ENCODE measurements around the gene CDC6. TPM values are rescaled to one million over a fixed set of nuclear protein-coding genes. Genes with fewer than 3 reads are reported as not detected.

The CDC6 gene
- total RNA-seq, 4 donors from 2014 or later, result 0.54 to 2.2 (median 1.2) TPM; not detected in 1

DNA sequence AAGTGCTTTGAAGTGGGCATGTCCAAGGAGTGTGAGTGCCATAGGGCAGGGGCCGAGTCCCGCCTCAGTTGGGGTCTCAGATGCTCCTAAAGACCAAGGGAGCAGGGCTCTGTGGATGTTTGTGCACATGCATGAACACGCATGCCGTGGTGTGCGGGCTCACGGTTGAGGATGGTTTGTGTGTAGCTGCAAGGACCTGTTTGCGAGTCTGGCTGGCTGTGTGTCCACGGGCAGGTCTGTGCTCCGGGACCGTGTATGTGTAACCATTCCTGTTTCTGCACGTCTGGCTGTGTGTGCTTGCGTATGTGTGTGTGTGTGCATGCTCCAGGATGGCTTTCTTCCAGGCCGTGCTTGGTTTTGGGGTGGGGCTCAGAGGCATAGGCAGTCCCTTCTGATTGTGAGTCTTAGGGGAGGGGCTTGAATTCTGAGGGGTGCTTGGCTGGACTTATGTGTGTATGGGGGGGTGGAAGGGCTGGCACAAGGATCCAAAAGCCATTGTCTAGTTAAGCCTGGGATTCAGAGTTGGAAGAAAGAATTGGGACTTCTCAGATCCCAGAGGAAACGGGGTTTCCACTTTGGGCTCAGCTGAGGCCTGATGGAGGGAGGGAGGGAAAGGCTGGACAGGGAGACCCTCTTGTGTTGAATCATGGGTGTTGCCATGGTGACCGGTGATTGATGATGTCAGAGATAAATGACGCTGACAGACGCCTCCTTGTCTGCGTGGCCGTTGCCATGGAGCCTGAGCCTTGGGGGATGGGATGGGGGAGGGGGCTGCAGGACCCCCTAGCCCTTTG lies 62.4 kb downstream of the CDC6 start:
- peak overlapping the region in 3 of 4 donors; percentile 57 to 97 (median 95) for H3K27ac ChIP-seq
- TF ChIP-seq POLR2A (IDR thresholded peaks at IDR 0.05) (no peak), EP300 (IDR thresholded peaks at IDR 0.05) (no peak)
- 21 to 37% methylated on average over 3 to 10 of the region's 19 CpGs for WGBS, 2 donors (ENCODE audit: low coverage in 1 of 2)
- ATAC-seq, result no peak
- peaks cover 0 to 67% of the 10 kb centered on the region in 2 donors for H3K36me3 ChIP-seq
- no peaks in the 10 kb centered on the region for H3K9me3 ChIP-seq
- no peaks in the 10 kb centered on the region for H3K27me3 ChIP-seq
- no peak overlapping the region for H3K4me3 ChIP-seq
- H3K4me1 ChIP-seq, result peaks cover 16 to 93% (median 57%) of the 10 kb centered on the region in 3 donors

DNA sequence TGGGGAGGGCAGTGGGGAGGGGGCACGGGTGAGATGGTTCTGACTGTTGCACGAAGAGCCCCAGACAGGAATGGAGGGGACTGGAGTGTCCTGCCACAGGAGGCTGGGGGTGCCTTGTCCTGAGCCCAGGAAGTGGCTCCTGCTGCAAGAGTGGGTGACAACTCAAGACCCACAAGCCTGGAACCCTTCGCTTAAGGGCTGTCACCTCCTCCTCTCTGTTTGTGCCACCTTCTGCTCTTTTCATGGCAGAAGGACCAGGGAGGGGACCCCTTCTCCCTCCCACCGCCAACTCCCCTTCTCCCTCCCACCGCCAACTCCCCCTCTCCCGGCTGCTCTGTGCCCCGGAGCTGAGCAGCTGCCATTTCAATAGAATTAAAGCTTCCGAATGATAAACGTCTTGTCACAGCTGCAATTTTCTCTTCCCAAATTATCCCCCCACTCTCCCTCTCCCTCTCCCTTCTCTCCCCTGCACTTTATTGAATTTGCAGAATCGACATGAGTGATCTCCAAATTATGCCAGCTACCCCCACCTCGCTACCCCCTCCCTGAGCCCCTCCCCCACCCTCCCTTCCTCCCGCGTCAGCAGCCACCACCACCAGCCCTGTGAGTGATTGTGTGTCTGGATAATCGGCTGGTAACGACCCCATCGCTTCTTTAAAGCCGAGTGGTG lies 63.1 kb downstream of the CDC6 start:
- ATAC-seq, result no peak
- peak overlapping the region in 3 of 4 donors; percentile 57 to 97 (median 95) for H3K27ac ChIP-seq
- TF ChIP-seq EP300 (IDR thresholded peaks at IDR 0.05) (no peak), POLR2A (IDR thresholded peaks at IDR 0.05) (no peak), POLR2AphosphoS5 (IDR thresholded peaks at IDR 0.05) (no peak)
- TF ChIP-seq, protein P1, sequence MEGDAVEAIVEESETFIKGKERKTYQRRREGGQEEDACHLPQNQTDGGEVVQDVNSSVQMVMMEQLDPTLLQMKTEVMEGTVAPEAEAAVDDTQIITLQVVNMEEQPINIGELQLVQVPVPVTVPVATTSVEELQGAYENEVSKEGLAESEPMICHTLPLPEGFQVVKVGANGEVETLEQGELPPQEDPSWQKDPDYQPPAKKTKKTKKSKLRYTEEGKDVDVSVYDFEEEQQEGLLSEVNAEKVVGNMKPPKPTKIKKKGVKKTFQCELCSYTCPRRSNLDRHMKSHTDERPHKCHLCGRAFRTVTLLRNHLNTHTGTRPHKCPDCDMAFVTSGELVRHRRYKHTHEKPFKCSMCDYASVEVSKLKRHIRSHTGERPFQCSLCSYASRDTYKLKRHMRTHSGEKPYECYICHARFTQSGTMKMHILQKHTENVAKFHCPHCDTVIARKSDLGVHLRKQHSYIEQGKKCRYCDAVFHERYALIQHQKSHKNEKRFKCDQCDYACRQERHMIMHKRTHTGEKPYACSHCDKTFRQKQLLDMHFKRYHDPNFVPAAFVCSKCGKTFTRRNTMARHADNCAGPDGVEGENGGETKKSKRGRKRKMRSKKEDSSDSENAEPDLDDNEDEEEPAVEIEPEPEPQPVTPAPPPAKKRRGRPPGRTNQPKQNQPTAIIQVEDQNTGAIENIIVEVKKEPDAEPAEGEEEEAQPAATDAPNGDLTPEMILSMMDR (IDR thresholded peaks at IDR 0.05), result no peak
- no peaks in the 10 kb centered on the region for H3K27me3 ChIP-seq
- H3K4me1 ChIP-seq, result peaks cover 16 to 93% (median 60%) of the 10 kb centered on the region in 3 donors
- no peak overlapping the region for H3K4me3 ChIP-seq
- H3K9me3 ChIP-seq, result no peaks in the 10 kb centered on the region
- H3K36me3 ChIP-seq, result peaks cover 0 to 75% of the 10 kb centered on the region in 2 donors
- 51 to 59% methylated on average over 7 to 11 of the region's 17 CpGs for WGBS, 2 donors (ENCODE audit: low coverage in 1 of 2)

DNA sequence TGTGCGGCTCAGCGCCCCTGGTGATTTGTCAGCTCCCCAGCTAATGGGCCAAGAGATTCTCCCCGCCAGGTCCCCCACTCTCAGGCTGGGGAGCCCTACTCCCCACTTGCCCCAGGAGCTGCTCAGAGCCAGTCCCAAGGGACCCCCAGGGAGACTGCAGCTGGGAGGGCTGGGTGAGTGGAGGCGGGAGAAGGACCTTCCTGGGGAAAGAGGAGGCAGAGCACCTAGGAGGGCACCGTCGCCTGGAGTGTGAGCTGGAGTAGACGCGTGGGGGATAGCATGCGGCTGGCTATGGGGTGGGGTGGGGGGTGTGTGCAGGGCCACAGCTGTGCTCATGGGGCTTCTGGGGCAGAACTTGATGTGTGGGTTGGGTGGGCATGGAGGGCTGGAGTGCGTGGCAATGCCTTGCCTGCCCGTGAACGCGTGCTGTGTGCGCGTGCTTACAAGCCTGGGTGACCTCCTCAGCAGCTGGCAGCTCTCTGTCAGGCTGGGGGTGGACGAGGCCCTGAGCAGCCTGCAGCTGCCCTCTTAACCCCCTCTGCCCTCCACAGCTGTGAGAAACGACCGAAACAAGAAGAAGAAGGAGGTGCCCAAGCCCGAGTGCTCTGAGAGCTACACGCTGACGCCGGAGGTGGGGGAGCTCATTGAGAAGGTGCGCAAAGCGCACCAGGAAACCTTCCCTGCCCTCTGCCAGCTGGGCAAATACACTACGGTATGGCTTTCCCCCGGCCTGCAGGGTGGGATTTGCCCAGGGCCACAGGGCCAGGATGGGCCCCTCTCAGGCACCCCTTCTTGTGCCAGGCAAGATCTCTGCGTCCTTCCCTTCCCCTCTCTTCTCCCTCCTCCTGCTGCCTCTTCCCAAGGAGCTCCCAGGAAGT lies 63.9 kb downstream of the CDC6 start:
- H3K27me3 ChIP-seq, result no peaks in the 10 kb centered on the region
- no peak for ATAC-seq
- H3K9me3 ChIP-seq, result no peaks in the 10 kb centered on the region
- H3K36me3 ChIP-seq, result peaks cover 0 to 82% of the 10 kb centered on the region in 2 donors
- TF ChIP-seq, protein P1 (IDR thresholded peaks at IDR 0.05), result no peak
- TF ChIP-seq POLR2AphosphoS5 (IDR thresholded peaks at IDR 0.05) (no peak), POLR2A (IDR thresholded peaks at IDR 0.05) (no peak), EP300 (IDR thresholded peaks at IDR 0.05) (no peak)
- H3K4me3 ChIP-seq, result no peak overlapping the region
- H3K27ac ChIP-seq, result peak overlapping the region in 3 of 4 donors; percentile 57 to 97 (median 95)
- peaks cover 13 to 93% (median 58%) of the 10 kb centered on the region in 3 donors for H3K4me1 ChIP-seq
- WGBS, 2 donors (ENCODE audit: low coverage in 1 of 2), result 73 to 82% methylated on average over 4 of the region's 27 CpGs

DNA sequence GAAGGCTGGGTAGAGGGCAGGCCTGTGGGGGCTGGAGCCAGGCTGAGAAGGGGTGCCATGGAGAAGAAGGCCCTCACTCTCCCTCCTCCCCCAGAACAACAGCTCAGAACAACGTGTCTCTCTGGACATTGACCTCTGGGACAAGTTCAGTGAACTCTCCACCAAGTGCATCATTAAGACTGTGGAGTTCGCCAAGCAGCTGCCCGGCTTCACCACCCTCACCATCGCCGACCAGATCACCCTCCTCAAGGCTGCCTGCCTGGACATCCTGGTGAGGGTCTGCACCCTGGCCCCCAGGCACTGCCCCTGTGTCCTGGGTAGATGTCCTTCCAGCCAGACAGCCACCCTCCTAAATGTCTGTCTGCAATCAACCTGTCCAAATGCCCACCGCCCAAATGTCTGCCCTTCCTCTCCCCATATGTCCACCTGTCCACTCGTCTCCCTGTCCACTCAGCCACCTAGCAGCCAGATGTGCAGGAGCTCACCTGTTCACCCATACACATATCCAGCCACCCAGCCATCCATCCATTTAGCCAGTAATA lies 64.6 kb downstream of the CDC6 start:
- Histone ChIP-seq H3K36me3 (peaks cover 0 to 88% of the 10 kb centered on the region in 2 donors), H3K4me1 (peaks cover 9 to 93% (median 51%) of the 10 kb centered on the region in 3 donors), H3K27ac (peak overlapping the region in 3 of 4 donors; percentile 31 to 97 (median 95)), H3K9me3 (no peaks in the 10 kb centered on the region), H3K27me3 (no peaks in the 10 kb centered on the region), H3K4me3 (no peak overlapping the region)
- TF ChIP-seq EP300 (IDR thresholded peaks at IDR 0.05) (no peak), POLR2AphosphoS5 (IDR thresholded peaks at IDR 0.05) (no peak), POLR2A (IDR thresholded peaks at IDR 0.05) (no peak)
- TF ChIP-seq, protein P1 (IDR thresholded peaks at IDR 0.05), result no peak
- 58 to 86% methylated on average over 2 to 3 of the region's 7 CpGs for WGBS, 2 donors (ENCODE audit: low coverage in 1 of 2)
- ATAC-seq, result no peak

All from gastroesophageal sphincter (tissue), 4 donors.